SU-DHL-6 (cell line): ENCODE data around the gene SUN2.

Experiments
- H2AFZ ChIP-seq: fragments of 200-600 bp; sonication (generic); 2 replicates; pipeline ENCODE4 v1.6.1; 2014; ENCODE audit warnings: low read depth, mild to moderate bottlenecking, moderate library complexity, mixed read lengths, antibody characterized with exemption, low read length; ENCODE audit not compliant: severe bottlenecking
- H3F3A ChIP-seq: fragments of 200-600 bp; shearing (Covaris generic); 2 replicates; pipeline ENCODE4 v1.6.0; 2016; ENCODE audit warnings: antibody characterized with exemption, mild to moderate bottlenecking; ENCODE audit not compliant: insufficient read depth
- H3K27ac ChIP-seq: fragments of 200-600 bp; sonication (generic); 2 replicates; pipeline ENCODE4 v1.5.1; 2016; ENCODE audit warnings: low read depth, mild to moderate bottlenecking, low read length, moderate library complexity, mixed read lengths
- H3K27me3 ChIP-seq: fragments of 200-600 bp; sonication (generic), shearing (Covaris generic); 2 replicates; pipeline ENCODE4 v1.6.0; 2014; ENCODE audit warnings: mild to moderate bottlenecking, low read length
- H3K36me3 ChIP-seq: fragments of 200-600 bp; sonication (generic); 2 replicates; pipeline ENCODE4 v1.6.1; 2014; ENCODE audit warnings: mild to moderate bottlenecking, low read length, mixed read lengths
- H3K4me2 ChIP-seq: fragments of 300-600, 200-600 bp; shearing (Covaris generic), sonication (generic); 2 replicates; pipeline ENCODE4 v1.6.0; 2014; ENCODE audit warnings: low read length, low read depth, mild to moderate bottlenecking; ENCODE audit not compliant: poor library complexity, severe bottlenecking
- H3K4me3 ChIP-seq: fragments of 200-600 bp; sonication (generic); 2 replicates; pipeline ENCODE4 v1.5.1; 2014; ENCODE audit warnings: antibody characterized with exemption, low read length, mild to moderate bottlenecking, mixed read lengths; ENCODE audit not compliant: insufficient read depth, poor library complexity, severe bottlenecking
- H3K79me2 ChIP-seq: fragments of 200-600 bp; sonication (generic); 2 replicates; pipeline ENCODE4 v1.6.1; 2014; ENCODE audit warnings: mild to moderate bottlenecking, low read length, moderate library complexity; ENCODE audit not compliant: insufficient read depth
- H3K9ac ChIP-seq: fragments of 200-600 bp; sonication (generic); 2 replicates; pipeline ENCODE4 v1.7.0; 2014; ENCODE audit warnings: mild to moderate bottlenecking, low read length
- H3K9me2 ChIP-seq: fragments of 200-600 bp; sonication (generic); replicated peaks from 2 replicates; pipeline ENCODE4 v1.6.1; 2014; ENCODE audit warnings: low read length; ENCODE audit not compliant: insufficient read depth
- H3K9me3 ChIP-seq: fragments of 200-600 bp; sonication (generic); 2 replicates; pipeline ENCODE4 v1.6.1; 2014; ENCODE audit warnings: low read length, mixed read lengths; ENCODE audit not compliant: insufficient read depth
- H4K20me1 ChIP-seq: fragments of 200-600 bp; sonication (generic); 2 replicates; pipeline ENCODE4 v1.6.1; 2014; ENCODE audit warnings: low read depth, mild to moderate bottlenecking, antibody characterized with exemption, low read length, moderate library complexity, mixed read lengths
- EZH2phosphoT487 ChIP-seq: fragments of 200-600 bp; sonication (generic), shearing (Covaris generic); conservative IDR thresholded peaks from 2 replicates; pipeline ENCODE4 v1.6.1; 2018; ENCODE audit warnings: mild to moderate bottlenecking, antibody characterized with exemption, low read length, moderate library complexity, mixed read lengths
- TF ChIP-seq, protein P1 (sequence below): fragments of 200-600 bp; sonication (generic); IDR thresholded peaks from one replicate; pipeline ENCODE4 v1.5.1; 2017; ENCODE audit warnings: antibody characterized with exemption, mild to moderate bottlenecking, low read length, moderate library complexity; ENCODE audit not compliant: insufficient read depth, poor library complexity, severe bottlenecking

The SUN2 gene

DNA sequence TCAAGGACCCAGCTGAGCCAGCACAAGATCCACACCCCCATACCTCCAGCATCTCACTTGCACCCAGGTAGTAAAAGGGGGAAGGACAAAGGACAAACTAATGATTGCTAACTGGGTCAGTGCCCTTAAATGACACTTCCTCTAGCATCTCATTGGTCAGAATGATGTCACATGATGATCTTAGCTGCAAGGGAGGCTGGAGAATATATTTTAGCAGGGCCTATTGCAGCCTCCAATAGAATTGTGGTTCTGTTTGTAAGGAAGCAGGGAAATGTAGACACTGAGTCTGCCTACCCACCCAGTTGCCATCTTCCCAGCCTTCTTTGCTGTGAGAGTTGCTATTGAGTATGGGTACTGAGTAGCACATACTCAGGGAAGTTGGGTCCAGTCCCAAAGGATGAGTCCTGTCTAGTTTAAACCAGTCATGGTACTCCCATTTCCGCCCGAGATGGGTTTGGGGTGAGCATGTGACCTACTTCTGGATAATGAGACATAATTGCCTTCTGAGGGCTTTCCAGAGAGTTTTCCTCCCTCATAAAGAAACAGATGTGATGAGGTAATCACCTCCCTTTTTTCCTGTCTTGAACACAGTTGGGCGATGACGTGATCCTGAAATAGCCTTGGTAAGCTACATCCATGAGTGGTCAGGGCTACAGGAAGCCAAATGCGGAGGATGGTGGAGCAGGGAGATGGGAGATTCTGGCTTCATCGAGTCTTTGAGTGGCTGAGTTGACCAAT, 43.6 kb upstream of the SUN2 start:
- no peaks in the 10 kb centered on the region for H4K20me1 ChIP-seq
- H3K9me2 ChIP-seq: no peaks in the 10 kb centered on the region

GRCh38 chr22:38798496-38798895, 42.7 kb upstream of the SUN2 start:
- no peaks in the 10 kb centered on the region for H3K27me3 ChIP-seq
- no peak for TF ChIP-seq EZH2phosphoT487
- TF ChIP-seq, protein P1, sequence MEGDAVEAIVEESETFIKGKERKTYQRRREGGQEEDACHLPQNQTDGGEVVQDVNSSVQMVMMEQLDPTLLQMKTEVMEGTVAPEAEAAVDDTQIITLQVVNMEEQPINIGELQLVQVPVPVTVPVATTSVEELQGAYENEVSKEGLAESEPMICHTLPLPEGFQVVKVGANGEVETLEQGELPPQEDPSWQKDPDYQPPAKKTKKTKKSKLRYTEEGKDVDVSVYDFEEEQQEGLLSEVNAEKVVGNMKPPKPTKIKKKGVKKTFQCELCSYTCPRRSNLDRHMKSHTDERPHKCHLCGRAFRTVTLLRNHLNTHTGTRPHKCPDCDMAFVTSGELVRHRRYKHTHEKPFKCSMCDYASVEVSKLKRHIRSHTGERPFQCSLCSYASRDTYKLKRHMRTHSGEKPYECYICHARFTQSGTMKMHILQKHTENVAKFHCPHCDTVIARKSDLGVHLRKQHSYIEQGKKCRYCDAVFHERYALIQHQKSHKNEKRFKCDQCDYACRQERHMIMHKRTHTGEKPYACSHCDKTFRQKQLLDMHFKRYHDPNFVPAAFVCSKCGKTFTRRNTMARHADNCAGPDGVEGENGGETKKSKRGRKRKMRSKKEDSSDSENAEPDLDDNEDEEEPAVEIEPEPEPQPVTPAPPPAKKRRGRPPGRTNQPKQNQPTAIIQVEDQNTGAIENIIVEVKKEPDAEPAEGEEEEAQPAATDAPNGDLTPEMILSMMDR: no peak
- no peaks in the 10 kb centered on the region for H3K9me2 ChIP-seq
- no peak overlapping the region for H3K4me2 ChIP-seq
- no peak overlapping the region for H3K4me3 ChIP-seq
- no peaks in the 10 kb centered on the region for H3K36me3 ChIP-seq
- no peak overlapping the region for H3K27ac ChIP-seq
- no peaks in the 10 kb centered on the region for H4K20me1 ChIP-seq
- H3K9ac ChIP-seq: no peak overlapping the region
- H3K9me3 ChIP-seq: peaks cover 9% of the 10 kb centered on the region; the same call in 1 of the 2 replicates
- no peaks in the 10 kb centered on the region for H3K79me2 ChIP-seq
- no peak overlapping the region for H2AFZ ChIP-seq
- H3F3A ChIP-seq: 0 out of 2 replicates have a peak, but pooled peaks cover under 1% of the 10 kb centered on the region

More for the DNA sequence above, 43.6 kb upstream of the SUN2 start:
- H3K4me2 ChIP-seq: no peak overlapping the region
- no peak for TF ChIP-seq EZH2phosphoT487
- TF ChIP-seq, protein P1: no peak
- no peaks in the 10 kb centered on the region for H3F3A ChIP-seq
- no peaks in the 10 kb centered on the region for H3K79me2 ChIP-seq
- H3K27ac ChIP-seq: no peak overlapping the region
- no peaks in the 10 kb centered on the region for H3K36me3 ChIP-seq
- H2AFZ ChIP-seq: no peak overlapping the region
- H3K9me3 ChIP-seq: peaks cover 9% of the 10 kb centered on the region; the same call in 1 of the 2 replicates
- no peaks in the 10 kb centered on the region for H3K27me3 ChIP-seq
- H3K4me3 ChIP-seq: no peak overlapping the region
- H3K9ac ChIP-seq: no peak overlapping the region

DNA sequence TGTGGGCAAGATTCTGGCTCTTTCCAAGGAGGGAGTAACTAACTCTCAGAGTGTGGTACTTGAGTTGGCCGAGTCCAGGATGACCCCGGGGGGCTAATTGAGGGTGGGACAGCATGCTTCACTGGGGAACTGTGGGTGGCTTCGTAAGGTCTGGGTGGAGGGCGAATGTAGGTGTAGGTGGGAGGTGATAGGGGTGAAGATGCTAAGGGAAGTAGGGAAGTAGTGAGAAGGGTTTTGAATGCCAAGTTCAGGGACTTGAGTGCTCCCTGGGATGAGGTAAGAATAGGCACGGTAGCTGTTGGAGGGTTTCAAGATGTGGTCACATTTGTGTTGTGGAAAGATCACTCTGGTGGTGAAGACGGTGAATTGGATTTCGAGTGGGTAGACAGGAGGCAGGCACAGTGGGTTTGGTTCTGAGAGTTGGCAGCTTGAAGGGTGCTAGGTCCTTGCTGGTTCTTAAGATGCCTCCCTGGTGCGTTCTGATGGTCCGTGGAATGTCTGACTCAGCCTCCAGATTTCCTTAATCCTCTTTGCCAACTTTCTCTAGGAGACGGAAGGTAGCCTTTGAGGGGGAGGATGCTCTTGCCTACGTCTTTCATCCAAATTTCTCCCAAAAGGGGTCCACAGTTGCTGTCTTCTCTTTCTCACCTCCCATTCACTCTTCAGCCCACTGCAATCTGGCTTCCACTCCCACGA, 40.6 kb upstream of the SUN2 start:
- H3K79me2 ChIP-seq: no peaks in the 10 kb centered on the region
- no peak overlapping the region for H3K27ac ChIP-seq
- peaks cover 9% of the 10 kb centered on the region; the same call in 1 of the 2 replicates for H3K9me3 ChIP-seq
- H2AFZ ChIP-seq: no peak overlapping the region
- H4K20me1 ChIP-seq: no peaks in the 10 kb centered on the region
- no peak overlapping the region for H3K4me3 ChIP-seq
- H3K36me3 ChIP-seq: no peaks in the 10 kb centered on the region
- 0 out of 2 replicates have a peak, but pooled peaks cover 7% of the 10 kb centered on the region for H3F3A ChIP-seq
- TF ChIP-seq, protein P1: no peak
- TF ChIP-seq EZH2phosphoT487: no peak
- H3K9me2 ChIP-seq: no peaks in the 10 kb centered on the region
- no peaks in the 10 kb centered on the region for H3K27me3 ChIP-seq
- no peak overlapping the region for H3K4me2 ChIP-seq
- H3K9ac ChIP-seq: no peak overlapping the region
